Fibroblast of mammary gland (primary cell): Measurements from ENCODE around the gene DCST2.

Experiments
- DNase-seq: peaks from one replicate; pipeline ENCODE4 v3.0.0-alpha.2; 2010; ENCODE audit warnings: low read depth
- H3K4me3 ChIP-seq: 2 replicates; pipeline ENCODE4 v1.5.1; 2011; ENCODE audit warnings: low read depth, mild to moderate bottlenecking, low read length, moderate library complexity; ENCODE audit not compliant: control insufficient read depth
- CTCF ChIP-seq: conservative IDR thresholded peaks from 2 replicates; pipeline ENCODE4 v1.5.1; 2011; ENCODE audit warnings: low read depth, low read length, inconsistent platforms; ENCODE audit not compliant: control insufficient read depth, insufficient read depth

The DCST2 gene

GRCh38 chr1:155014709-155015508 lies 18.7 kb downstream of the DCST2 start:
- no peak overlapping the region for H3K4me3 ChIP-seq
- DNase-seq = no peak

GRCh38 chr1:155013632-155014031 lies 19.9 kb downstream of the DCST2 start:
- no peak overlapping the region for H3K4me3 ChIP-seq
- no peak for TF ChIP-seq CTCF
- DNase-seq = no peak

More at GRCh38 chr1:155014709-155015508, 18.7 kb downstream of the DCST2 start:
- TF ChIP-seq CTCF = no peak

GRCh38 chr1:155012776-155013602 lies 20.6 kb downstream of the DCST2 start:
- TF ChIP-seq CTCF = no peak
- no peak overlapping the region for H3K4me3 ChIP-seq
- DNase-seq = no peak

GRCh38 chr1:155012026-155012546 lies 21.5 kb downstream of the DCST2 start:
- TF ChIP-seq CTCF = no peak
- DNase-seq = peak; percentile 77
- no peak overlapping the region for H3K4me3 ChIP-seq

- no peak for DNase-seq
- no peak for TF ChIP-seq CTCF
- no peak overlapping the region for H3K4me3 ChIP-seq
Measured at GRCh38 chr1:155011437-155012025, 22.1 kb downstream of the DCST2 start.

- TF ChIP-seq CTCF = no peak
- no peak overlapping the region for H3K4me3 ChIP-seq
- no peak for DNase-seq
Measured at GRCh38 chr1:155011004-155011416, 22.6 kb downstream of the DCST2 start.
